ENCODE data around the gene ZNF678.

The ZNF678 gene

DNA sequence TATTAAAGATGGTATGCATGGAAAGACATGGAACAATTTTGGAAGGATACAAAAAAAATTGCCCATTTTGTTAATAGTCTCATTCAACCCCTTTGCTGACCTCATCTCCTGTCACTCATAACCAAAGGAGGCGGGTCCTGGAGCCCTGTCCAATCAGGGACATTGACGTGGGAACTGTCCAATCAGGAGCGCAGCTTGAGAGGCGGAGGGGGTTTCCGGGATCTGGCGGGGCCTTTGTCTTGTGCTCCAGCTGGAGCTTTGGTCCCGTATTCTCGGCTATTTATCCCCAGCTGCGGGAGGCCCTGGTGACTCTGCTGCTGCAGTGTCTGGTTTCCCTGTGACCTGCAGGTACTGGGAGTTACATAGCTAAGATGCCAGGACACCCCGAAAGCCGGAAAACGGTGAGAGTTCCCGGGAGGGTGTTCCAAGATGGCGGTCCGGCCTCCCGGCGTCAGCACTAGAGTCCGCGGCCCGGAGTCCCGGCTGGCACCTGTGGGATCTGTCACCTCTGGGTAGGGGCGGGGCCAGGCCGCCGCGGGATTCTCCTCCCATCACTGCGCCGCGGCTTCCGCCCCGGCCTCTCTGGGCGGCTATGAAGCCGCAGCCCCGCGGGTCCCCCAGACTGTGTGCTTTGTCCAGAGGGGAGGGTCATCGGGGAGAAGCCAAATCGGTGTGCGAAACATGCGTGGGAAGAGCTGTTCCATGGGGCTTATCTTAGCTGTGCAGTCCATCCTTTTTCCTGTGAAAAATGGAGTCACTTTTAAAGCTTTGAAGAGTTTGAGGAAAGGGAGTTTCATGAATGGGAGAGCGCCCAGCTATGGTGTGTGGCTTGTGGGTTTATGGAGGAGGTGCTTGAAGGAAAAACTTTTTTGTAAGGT is at the start of gene ZNF678:
Gene ZNF678, plus strand, starts transcription at position 233 of the 878 bp plus-strand sequence. CDS start 87,436 bp downstream, outside the sequence.
- peak; percentile 100 for DNase-seq (ENCODE audit: low spot score)

GRCh38 chr1:227518876-227519275 is 44.5 kb upstream of the ZNF678 start:
- DNase-seq (ENCODE audit: low spot score) = no peak

GRCh38 chr1:227521782-227522181 is 41.6 kb upstream of the ZNF678 start:
- DNase-seq (ENCODE audit: low spot score) = no peak

- DNase-seq (ENCODE audit: low spot score) = no peak
Measured at GRCh38 chr1:227526524-227526923, 36.8 kb upstream of the ZNF678 start.

- DNase-seq (ENCODE audit: low spot score) = no peak
Measured at GRCh38 chr1:227532019-227532619, 31.2 kb upstream of the ZNF678 start.

DNA sequence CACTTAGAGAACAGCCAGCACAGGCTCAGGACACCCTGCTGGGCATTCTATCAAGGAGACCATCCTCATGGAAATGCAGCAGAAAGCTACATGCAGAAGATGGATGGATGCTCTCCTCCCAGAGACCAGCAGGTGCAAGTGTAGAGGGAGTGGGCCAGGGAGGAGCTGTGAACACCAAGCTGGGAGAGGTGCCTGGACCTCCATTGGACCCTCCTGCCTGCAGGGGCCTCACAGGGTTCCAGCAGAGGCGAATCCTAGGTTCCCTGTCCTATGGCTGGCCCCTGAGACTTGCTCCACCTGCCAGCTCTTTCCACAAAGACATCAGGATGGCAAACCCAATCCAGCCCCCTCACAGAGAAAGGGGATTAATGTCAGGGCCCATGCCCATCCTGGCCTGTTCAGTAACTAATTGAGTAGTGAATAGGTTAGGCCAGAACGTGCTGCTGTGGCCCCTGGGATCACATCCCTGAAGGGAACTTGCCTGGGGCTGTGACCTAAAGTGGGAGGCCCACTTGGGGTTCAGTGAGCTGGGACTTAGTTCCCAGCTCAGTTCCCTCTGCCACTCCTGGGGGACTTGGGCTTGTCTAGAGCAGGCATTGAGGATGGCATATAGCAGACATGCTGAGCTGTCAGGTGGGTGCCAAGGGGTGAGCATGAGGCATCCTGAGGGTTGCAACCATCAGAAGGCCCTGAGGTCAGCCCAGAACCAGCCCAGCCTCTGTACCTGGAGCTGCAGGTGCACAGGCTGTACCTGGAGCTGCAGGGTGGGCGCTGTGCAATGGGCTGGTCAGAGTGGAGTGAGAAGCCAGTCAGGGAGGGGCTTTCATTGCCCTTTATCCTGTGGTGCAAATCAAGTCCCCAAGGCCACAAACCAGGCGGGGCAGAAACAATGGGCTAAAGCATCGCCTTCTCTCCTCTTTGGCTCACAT is 22.9 kb upstream of the ZNF678 start:
- DNase-seq (ENCODE audit: low spot score) = no peak

GRCh38 chr1:227541129-227541528 is 22.2 kb upstream of the ZNF678 start:
- no peak for DNase-seq (ENCODE audit: low spot score)

GRCh38 chr1:227541796-227542152 is 21.6 kb upstream of the ZNF678 start:
- no peak for DNase-seq (ENCODE audit: low spot score)

- peak; percentile 89 for DNase-seq (ENCODE audit: low spot score)
Measured at GRCh38 chr1:227542153-227543120, 20.9 kb upstream of the ZNF678 start.

DNA sequence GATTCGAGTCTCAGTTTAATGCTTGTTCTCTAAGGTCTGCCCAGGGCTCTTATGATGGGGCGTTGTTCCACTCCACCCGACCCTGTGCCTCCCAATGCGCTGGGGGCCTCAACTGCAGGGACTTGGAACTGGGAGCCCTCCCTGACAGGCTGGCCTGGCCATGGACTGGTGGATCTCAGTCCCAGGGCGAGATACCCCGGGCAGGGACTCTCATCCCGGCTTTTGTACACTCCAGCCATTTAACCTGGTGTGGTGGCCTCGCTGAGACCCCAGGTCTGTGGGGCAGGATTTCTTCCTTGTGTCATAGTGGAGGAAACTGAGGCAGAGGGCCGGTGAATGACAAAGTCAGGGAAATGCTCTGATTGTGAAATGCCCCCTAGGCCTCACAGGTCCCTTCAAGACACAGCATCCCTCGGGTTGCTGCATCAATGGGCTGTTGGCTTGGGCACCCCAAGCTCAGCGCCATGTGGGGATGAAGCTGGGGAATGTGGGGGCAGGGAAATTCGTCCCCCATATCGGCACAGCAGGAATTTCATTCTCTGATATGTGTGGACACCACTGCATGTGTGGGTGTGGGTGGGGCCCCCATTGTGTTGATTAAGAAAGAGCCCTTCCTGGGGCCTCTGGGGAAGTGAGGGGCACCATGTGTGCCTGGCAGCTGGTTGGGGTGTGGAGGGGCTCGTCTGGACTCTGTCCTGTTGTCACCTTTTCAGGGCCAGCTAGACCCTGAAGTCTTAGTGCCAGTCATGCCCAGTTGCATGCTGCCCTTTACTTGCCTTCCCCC is 19.9 kb upstream of the ZNF678 start:
- no peak for DNase-seq (ENCODE audit: low spot score)

DNA sequence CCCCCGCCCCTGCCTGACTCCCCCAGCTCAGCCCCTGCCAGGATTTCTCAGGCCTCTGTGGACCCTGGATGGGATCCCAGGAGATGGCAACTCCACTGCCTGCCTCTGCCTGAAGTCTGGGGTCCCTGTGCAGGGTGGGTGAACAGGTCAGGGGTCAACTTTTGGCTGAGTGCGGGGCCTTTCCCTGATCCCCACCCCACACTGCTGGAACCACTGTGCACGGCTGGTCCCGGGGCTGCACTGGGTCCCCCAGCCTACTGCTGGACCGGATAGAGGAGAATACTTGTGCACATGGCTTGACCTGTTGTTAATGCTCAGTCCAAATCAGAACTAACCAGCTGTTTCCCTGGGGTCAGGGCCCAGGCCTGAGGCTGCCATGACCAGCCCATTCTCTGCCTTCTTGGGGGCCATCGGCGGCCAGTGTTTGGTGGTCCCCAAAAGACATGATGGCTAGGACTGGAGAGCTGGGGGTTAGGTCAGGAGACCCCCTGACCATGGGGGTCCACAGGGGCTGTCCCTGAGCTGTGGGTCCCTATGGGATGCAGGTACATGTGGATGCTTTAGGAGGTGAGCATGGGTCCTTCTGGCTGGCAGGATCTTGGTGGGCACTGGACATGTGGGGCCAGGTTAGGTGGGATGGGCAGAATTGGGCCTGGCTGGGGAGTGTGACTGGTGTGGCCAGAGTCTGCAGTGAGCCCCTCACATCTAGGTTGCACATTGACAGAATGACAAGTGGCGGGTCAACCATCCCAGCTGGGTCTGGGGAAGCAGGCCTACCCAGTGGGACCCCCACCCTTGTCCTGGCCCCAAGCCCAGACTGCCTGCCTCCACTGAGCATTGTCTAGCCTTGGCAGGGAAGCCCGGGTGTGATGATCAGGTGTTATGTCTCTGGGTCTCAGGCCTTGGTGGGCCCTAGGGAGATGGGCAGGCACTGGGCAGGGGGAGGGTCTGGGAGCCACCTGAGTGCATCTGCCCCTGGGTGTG is 19.0 kb upstream of the ZNF678 start:
- DNase-seq (ENCODE audit: low spot score) = no peak

- no peak for DNase-seq (ENCODE audit: low spot score)
Measured at GRCh38 chr1:227545361-227545760, 18.0 kb upstream of the ZNF678 start.

GRCh38 chr1:227546059-227546458 is 17.3 kb upstream of the ZNF678 start:
- DNase-seq (ENCODE audit: low spot score) = no peak

GRCh38 chr1:227546598-227547309 is 16.6 kb upstream of the ZNF678 start:
- DNase-seq (ENCODE audit: low spot score) = no peak

GRCh38 chr1:227547310-227548118 is 15.8 kb upstream of the ZNF678 start:
- no peak for DNase-seq (ENCODE audit: low spot score)

DNA sequence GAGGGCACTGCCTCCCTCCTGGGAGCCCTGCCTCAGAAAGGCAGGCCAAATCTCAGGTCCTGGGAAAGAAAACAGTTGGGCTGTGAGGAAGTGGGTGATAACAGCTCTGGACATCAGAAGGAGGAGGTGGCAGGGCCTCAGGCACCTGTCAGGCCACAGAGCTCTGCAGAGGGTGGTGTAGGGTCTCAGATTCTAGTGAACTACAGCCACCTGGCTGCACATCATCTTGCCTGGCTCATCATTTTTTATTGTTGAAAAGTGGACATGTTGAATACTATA is 15.3 kb upstream of the ZNF678 start:
- DNase-seq (ENCODE audit: low spot score) = no peak

- no peak for DNase-seq (ENCODE audit: low spot score)
Measured at GRCh38 chr1:227548448-227548847, 14.9 kb upstream of the ZNF678 start.

GRCh38 chr1:227549892-227550291 is 13.5 kb upstream of the ZNF678 start:
- DNase-seq (ENCODE audit: low spot score) = no peak

Data from HuH-7 (cell line).